ENCODE measurements around the gene OR4D5.

The OR4D5 gene

GRCh38 chr11:123939317-123939716 lies at the start of gene OR4D5:
Gene OR4D5 (plus strand): TSS chr11:123939617. CDS start chr11:123939617, 0 bp downstream.
- Histone ChIP-seq H3K36me3 (ENCODE audit: insufficient read depth, low read length) (no peaks in the 10 kb centered on the region), H3K4me1 (ENCODE audit: insufficient read depth, low read length) (no peaks in the 10 kb centered on the region), H3K9me3 (ENCODE audit: control insufficient read depth, insufficient read depth, low read length) (no peaks in the 10 kb centered on the region), H3K9ac (ENCODE audit: low read depth, low read length) (no peak within 1 kb of the TSS)

DNA sequence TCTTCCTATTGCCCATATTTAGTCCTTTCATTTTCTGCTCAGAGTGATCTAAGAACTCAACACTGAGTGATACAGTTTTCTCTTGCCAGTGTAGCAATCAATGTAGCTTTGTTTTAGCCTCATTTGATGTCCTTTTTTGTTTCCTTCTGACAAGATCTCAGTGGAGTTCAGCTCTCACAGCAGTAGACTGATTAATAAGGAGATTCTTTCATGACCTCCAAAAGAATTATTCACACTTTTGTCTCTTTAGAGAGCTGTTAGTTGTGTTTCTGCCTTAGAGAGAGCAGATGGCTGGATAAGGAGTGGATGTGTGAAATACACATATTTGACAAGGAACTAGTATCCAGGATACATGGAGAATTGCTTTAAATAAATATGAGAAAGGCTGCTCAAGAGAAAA lies 47.4 kb upstream of the OR4D5 start:
- Histone ChIP-seq H3K9ac (ENCODE audit: low read depth, low read length) (no peak overlapping the region), H3K4me1 (ENCODE audit: insufficient read depth, low read length) (no peaks in the 10 kb centered on the region), H3K9me3 (ENCODE audit: control insufficient read depth, insufficient read depth, low read length) (no peaks in the 10 kb centered on the region), H3K36me3 (ENCODE audit: insufficient read depth, low read length) (no peaks in the 10 kb centered on the region)

DNA sequence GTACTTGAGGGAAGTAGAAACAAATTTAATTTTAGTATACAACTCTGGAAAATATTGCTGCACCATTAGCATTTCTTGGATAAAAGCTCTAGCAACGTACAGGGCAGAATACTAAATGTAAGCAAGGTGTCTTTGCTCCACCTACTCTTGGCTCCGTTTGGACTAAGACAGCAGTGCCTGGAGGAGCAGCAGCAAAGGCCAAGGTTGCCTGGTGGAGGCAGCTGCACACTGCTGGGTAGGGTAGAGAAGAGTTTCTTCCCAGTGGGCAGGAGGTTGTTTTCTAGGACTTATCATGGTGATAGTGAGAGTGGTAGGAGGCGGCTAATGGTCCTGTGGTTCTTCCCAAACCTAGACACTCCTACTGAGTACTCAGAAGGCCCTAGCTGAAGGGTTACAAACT lies 39.6 kb upstream of the OR4D5 start:
- no peaks in the 10 kb centered on the region for H3K9me3 ChIP-seq (ENCODE audit: control insufficient read depth, insufficient read depth, low read length)
- no peak overlapping the region for H3K9ac ChIP-seq (ENCODE audit: low read depth, low read length)
- H3K36me3 ChIP-seq (ENCODE audit: insufficient read depth, low read length) = no peaks in the 10 kb centered on the region
- peaks cover 3% of the 10 kb centered on the region; the same call in 1 of the 2 replicates for H3K4me1 ChIP-seq (ENCODE audit: insufficient read depth, low read length)

GRCh38 chr11:123901867-123902266 lies 37.5 kb upstream of the OR4D5 start, which contains the start of gene OR8D4:
Gene OR8D4 (plus strand): TSS chr11:123902167. CDS start chr11:123906432, 4,265 bp downstream.
- H3K9ac ChIP-seq (ENCODE audit: low read depth, low read length) = no peak within 1 kb of the TSS
- H3K9me3 ChIP-seq (ENCODE audit: control insufficient read depth, insufficient read depth, low read length) = no peaks in the 10 kb centered on the region
- H3K4me1 ChIP-seq (ENCODE audit: insufficient read depth, low read length) = peaks cover 3% of the 10 kb centered on the region; the same call in 1 of the 2 replicates
- no peaks in the 10 kb centered on the region for H3K36me3 ChIP-seq (ENCODE audit: insufficient read depth, low read length)

DNA sequence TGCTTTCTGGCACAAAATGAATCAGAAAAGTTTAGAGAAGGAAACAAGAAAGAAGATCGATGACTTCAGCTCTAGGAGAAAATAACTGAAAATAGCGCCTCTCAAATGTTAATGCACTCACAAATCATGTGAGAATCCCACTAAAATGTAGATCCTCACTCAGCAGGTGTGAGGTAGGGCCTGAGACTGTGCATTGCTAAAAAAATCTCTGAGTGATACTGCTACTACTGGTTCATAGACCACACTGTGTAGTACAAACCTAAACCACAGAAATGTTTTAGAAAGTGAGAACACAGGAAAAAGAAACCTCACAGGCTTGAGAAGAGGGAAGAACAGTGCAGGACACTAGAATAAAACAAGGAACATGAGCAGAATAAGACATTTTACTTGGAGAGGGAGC lies 35.5 kb upstream of the OR4D5 start:
- Histone ChIP-seq H3K9ac (ENCODE audit: low read depth, low read length) (no peak overlapping the region), H3K9me3 (ENCODE audit: control insufficient read depth, insufficient read depth, low read length) (no peaks in the 10 kb centered on the region), H3K4me1 (ENCODE audit: insufficient read depth, low read length) (peaks cover 3% of the 10 kb centered on the region; the same call in 1 of the 2 replicates), H3K36me3 (ENCODE audit: insufficient read depth, low read length) (no peaks in the 10 kb centered on the region)

DNA sequence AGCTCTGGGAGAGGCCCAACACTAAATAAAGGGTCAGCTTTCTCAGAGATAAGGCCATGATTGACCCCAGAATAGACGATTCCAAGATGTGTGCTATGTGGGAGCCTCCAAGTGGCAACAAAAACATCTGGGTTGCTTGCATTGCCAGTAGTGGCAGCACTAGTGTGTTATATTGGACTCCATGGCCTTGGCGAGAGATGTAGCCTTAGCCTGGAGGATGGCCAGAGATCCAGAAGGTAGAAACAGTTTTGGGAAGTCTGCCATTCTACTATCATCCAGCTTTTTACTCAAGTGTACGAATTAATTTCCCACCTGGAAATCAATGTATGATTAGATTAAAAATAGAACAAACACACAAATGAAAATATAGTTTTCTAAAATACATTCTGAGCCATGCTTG lies 34.5 kb upstream of the OR4D5 start:
- Histone ChIP-seq H3K9me3 (ENCODE audit: control insufficient read depth, insufficient read depth, low read length) (no peaks in the 10 kb centered on the region), H3K4me1 (ENCODE audit: insufficient read depth, low read length) (peaks cover 3% of the 10 kb centered on the region; the same call in 1 of the 2 replicates), H3K36me3 (ENCODE audit: insufficient read depth, low read length) (no peaks in the 10 kb centered on the region), H3K9ac (ENCODE audit: low read depth, low read length) (no peak overlapping the region)

DNA sequence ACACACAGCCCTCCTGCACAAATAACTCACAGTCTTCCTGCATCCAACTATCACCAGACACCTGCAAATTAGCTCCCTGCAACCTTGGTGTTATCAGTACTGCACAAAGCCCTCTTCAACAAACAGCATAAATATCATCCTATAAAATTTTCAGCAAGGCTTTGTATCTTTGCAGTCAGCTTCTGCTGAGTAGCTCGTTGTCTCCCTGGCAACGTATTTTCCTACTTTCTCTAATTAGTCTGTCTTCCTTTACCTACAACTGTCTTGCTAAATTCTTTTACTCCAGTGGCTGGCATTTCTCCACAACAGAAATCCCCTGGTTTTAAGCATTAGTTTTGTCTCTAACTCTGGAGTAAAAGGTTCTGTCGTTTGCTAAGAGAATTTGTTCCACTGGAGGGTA lies 33.6 kb upstream of the OR4D5 start:
- Histone ChIP-seq H3K4me1 (ENCODE audit: insufficient read depth, low read length) (peaks cover 3% of the 10 kb centered on the region; the same call in 1 of the 2 replicates), H3K9me3 (ENCODE audit: control insufficient read depth, insufficient read depth, low read length) (no peaks in the 10 kb centered on the region), H3K36me3 (ENCODE audit: insufficient read depth, low read length) (no peaks in the 10 kb centered on the region), H3K9ac (ENCODE audit: low read depth, low read length) (no peak overlapping the region)

GRCh38 chr11:123920943-123921342 lies 18.5 kb upstream of the OR4D5 start:
- Histone ChIP-seq H3K9me3 (ENCODE audit: control insufficient read depth, insufficient read depth, low read length) (no peaks in the 10 kb centered on the region), H3K4me1 (ENCODE audit: insufficient read depth, low read length) (no peaks in the 10 kb centered on the region), H3K36me3 (ENCODE audit: insufficient read depth, low read length) (no peaks in the 10 kb centered on the region), H3K9ac (ENCODE audit: low read depth, low read length) (no peak overlapping the region)

- H3K9ac ChIP-seq (ENCODE audit: low read depth, low read length) = no peak overlapping the region
- no peaks in the 10 kb centered on the region for H3K36me3 ChIP-seq (ENCODE audit: insufficient read depth, low read length)
- no peaks in the 10 kb centered on the region for H3K9me3 ChIP-seq (ENCODE audit: control insufficient read depth, insufficient read depth, low read length)
- no peaks in the 10 kb centered on the region for H3K4me1 ChIP-seq (ENCODE audit: insufficient read depth, low read length)
These were observed 15.4 kb upstream of the OR4D5 start for GRCh38 chr11:123924027-123924426.

DNA sequence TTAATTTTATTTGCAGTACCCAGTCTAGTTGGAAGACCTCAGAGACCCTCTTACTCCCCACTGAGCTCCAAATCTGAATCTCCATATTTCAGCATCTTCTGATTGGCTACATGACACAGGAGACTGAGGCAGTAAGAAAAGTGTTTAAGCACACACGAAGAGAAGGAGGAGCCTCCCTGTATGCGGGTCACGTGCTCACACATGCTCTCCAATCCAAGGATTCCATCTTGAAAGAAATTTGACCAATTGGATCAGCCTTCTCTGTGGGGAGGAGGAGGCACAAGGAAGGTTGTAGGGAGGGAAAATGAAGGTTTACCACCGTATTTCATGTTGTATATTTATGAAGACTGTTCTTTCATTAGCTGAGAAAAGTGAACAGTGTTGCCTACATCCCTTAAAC lies 3.0 kb downstream of the OR4D5 start:
- Histone ChIP-seq H3K36me3 (ENCODE audit: insufficient read depth, low read length) (no peaks in the 10 kb centered on the region), H3K9ac (ENCODE audit: low read depth, low read length) (no peak overlapping the region), H3K4me1 (ENCODE audit: insufficient read depth, low read length) (no peaks in the 10 kb centered on the region), H3K9me3 (ENCODE audit: control insufficient read depth, insufficient read depth, low read length) (no peaks in the 10 kb centered on the region)

- Histone ChIP-seq H3K9ac (ENCODE audit: low read depth, low read length) (no peak within 1 kb of the TSS), H3K36me3 (ENCODE audit: insufficient read depth, low read length) (no peaks in the 10 kb centered on the region), H3K4me1 (ENCODE audit: insufficient read depth, low read length) (no peaks in the 10 kb centered on the region), H3K9me3 (ENCODE audit: control insufficient read depth, insufficient read depth, low read length) (no peaks in the 10 kb centered on the region)
These were observed 4.3 kb downstream of the OR4D5 start, which contains the start of gene OR6T1 for GRCh38 chr11:123943738-123944137. Gene OR6T1 (minus strand): TSS chr11:123943838. CDS start chr11:123943838, 0 bp downstream.

GRCh38 chr11:123945132-123945531 lies 5.7 kb downstream of the OR4D5 start:
- H3K36me3 ChIP-seq (ENCODE audit: insufficient read depth, low read length) = no peaks in the 10 kb centered on the region
- no peaks in the 10 kb centered on the region for H3K4me1 ChIP-seq (ENCODE audit: insufficient read depth, low read length)
- H3K9ac ChIP-seq (ENCODE audit: low read depth, low read length) = no peak overlapping the region
- no peaks in the 10 kb centered on the region for H3K9me3 ChIP-seq (ENCODE audit: control insufficient read depth, insufficient read depth, low read length)

- H3K9me3 ChIP-seq (ENCODE audit: control insufficient read depth, insufficient read depth, low read length) = no peaks in the 10 kb centered on the region
These were observed 17.3 kb downstream of the OR4D5 start for GRCh38 chr11:123956752-123957151.

DNA sequence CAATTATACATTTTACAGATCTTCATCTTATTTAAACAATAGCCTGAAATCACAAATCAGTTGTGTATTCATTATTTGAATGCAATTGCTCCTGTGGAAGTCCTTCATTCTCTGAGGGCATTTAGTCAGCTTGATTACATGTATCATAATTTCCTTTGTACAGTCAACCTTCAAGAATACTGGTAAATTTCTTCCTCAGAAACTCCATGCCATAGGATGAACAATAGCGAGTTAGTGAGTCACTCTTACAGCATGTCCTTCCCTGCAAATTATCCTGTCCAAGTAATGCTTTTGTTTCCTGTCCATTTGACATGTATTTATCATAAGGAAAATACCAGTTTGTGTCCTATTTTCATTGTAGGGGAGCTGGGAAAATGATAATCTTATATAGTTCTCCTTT lies 34.4 kb downstream of the OR4D5 start:
- Histone ChIP-seq H3K9me3 (ENCODE audit: control insufficient read depth, insufficient read depth, low read length) (no peaks in the 10 kb centered on the region), H3K9ac (ENCODE audit: low read depth, low read length) (no peak overlapping the region), H3K4me1 (ENCODE audit: insufficient read depth, low read length) (no peaks in the 10 kb centered on the region), H3K36me3 (ENCODE audit: insufficient read depth, low read length) (no peaks in the 10 kb centered on the region)

More at GRCh38 chr11:123956752-123957151, 17.3 kb downstream of the OR4D5 start:
- Histone ChIP-seq H3K4me1 (ENCODE audit: insufficient read depth, low read length) (no peaks in the 10 kb centered on the region), H3K9ac (ENCODE audit: low read depth, low read length) (no peak overlapping the region), H3K36me3 (ENCODE audit: insufficient read depth, low read length) (no peaks in the 10 kb centered on the region)

- H3K4me1 ChIP-seq (ENCODE audit: insufficient read depth, low read length) = no peaks in the 10 kb centered on the region
- H3K9me3 ChIP-seq (ENCODE audit: control insufficient read depth, insufficient read depth, low read length) = no peaks in the 10 kb centered on the region
- H3K36me3 ChIP-seq (ENCODE audit: insufficient read depth, low read length) = no peaks in the 10 kb centered on the region
- H3K9ac ChIP-seq (ENCODE audit: low read depth, low read length) = no peak overlapping the region
These were observed 37.5 kb downstream of the OR4D5 start for GRCh38 chr11:123976770-123977560.

All from ES-I3 (cell line).